GM12875 (cell line): ENCODE measurements around the gene CCDC192.

Experiments used
- H3K4me3 ChIP-seq: one replicate; pipeline ENCODE4 v1.5.1; 2011; ENCODE audit warnings: low read depth, low read length, control low read depth
- CTCF ChIP-seq: IDR thresholded peaks from 2 replicates; pipeline ENCODE4 v1.5.1; 2011; ENCODE audit warnings: low read depth, mild to moderate bottlenecking, control low read depth, inconsistent platforms, low read length, moderate library complexity, borderline replicate concordance; ENCODE audit not compliant: insufficient read depth

The CCDC192 gene

GRCh38 chr5:127702926-127703561 lies at the start of gene CCDC192:
Gene CCDC192, plus strand, starts transcription at chr5:127703391. Its CDS starts 55 bp downstream, at chr5:127703446.
- no peak within 1 kb of the TSS for H3K4me3 ChIP-seq
- no peak for TF ChIP-seq CTCF

- no peak overlapping the region for H3K4me3 ChIP-seq
- no peak for TF ChIP-seq CTCF
These were observed 46.4 kb upstream of the CCDC192 start for GRCh38 chr5:127656825-127657224.

- no peak for TF ChIP-seq CTCF
- H3K4me3 ChIP-seq = no peak overlapping the region
These were observed 43.0 kb upstream of the CCDC192 start for GRCh38 chr5:127660047-127660733.

GRCh38 chr5:127664093-127664492 lies 39.1 kb upstream of the CCDC192 start:
- TF ChIP-seq CTCF = no peak
- H3K4me3 ChIP-seq = no peak overlapping the region

DNA sequence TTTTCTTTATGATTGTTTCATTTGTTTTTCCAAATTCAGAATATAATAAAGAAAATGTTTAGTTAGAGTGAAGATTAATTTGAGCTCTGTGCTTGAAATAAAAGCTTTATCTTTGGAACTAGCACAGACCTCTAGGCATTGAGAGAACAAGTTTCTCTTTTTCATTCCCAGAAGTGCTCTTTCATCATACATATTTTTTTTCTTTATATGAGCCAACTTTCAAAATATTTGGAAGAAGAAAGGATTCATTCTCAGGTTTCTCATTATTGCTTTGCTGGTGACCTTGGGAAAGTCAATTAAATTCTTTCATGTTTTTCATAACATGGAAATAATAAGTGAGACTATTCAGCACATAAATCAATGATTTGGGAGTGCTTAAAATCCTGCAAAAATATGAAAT lies 37.5 kb upstream of the CCDC192 start:
- no peak overlapping the region for H3K4me3 ChIP-seq

GRCh38 chr5:127666043-127666716 lies 37.0 kb upstream of the CCDC192 start:
- TF ChIP-seq CTCF = no peak
- H3K4me3 ChIP-seq = no peak overlapping the region

More for the DNA sequence above, 37.5 kb upstream of the CCDC192 start:
- TF ChIP-seq CTCF = no peak
